HG03103 (cell line): ENCODE results near the gene DCLRE1C.
"Not testable (repeated sequence)": the region's sequence is repeated elsewhere in the genome, so short reads cannot be mapped to it uniquely, and the experiment has no call there.

Experiments used
- ATAC-seq: cut with Tn5 transposase; IDR thresholded peaks from one replicate; pipeline ENCODE4 v1.9.1; 2021; ENCODE audit warnings: low read depth; ENCODE audit not compliant: unreplicated experiment

DCLRE1C gene

GRCh38 chr10:14947268-14947667, 6.6 kb downstream of the DCLRE1C start:
- no peak for ATAC-seq

GRCh38 chr10:14945108-14945507, 8.8 kb downstream of the DCLRE1C start:
- no peak for ATAC-seq

- ATAC-seq, result not testable (repeated sequence)
Measured at GRCh38 chr10:14942950-14943338, 11.0 kb downstream of the DCLRE1C start.

GRCh38 chr10:14942147-14942949, 11.5 kb downstream of the DCLRE1C start:
- peak; percentile 93 for ATAC-seq

GRCh38 chr10:14938971-14939370, 14.9 kb downstream of the DCLRE1C start:
- not testable (repeated sequence) for ATAC-seq

GRCh38 chr10:14936584-14936983, 17.3 kb downstream of the DCLRE1C start:
- ATAC-seq, result no peak

- ATAC-seq, result no peak
Measured at GRCh38 chr10:14930610-14931009, 23.3 kb downstream of the DCLRE1C start.

- peak; percentile 95 for ATAC-seq
Measured at GRCh38 chr10:14926722-14927416, 27.0 kb downstream of the DCLRE1C start.

GRCh38 chr10:14926061-14926470, 27.8 kb downstream of the DCLRE1C start:
- no peak for ATAC-seq

- no peak for ATAC-seq
Measured at GRCh38 chr10:14925268-14925667, 28.6 kb downstream of the DCLRE1C start.

- no peak for ATAC-seq
Measured at GRCh38 chr10:14924013-14924412, 29.9 kb downstream of the DCLRE1C start.

GRCh38 chr10:14918964-14919363, 34.9 kb downstream of the DCLRE1C start:
- no peak for ATAC-seq

- ATAC-seq, result no peak
Measured at GRCh38 chr10:14917827-14918226, 36.1 kb downstream of the DCLRE1C start.

GRCh38 chr10:14916600-14916999, 37.3 kb downstream of the DCLRE1C start:
- no peak for ATAC-seq

- no peak for ATAC-seq
Measured at GRCh38 chr10:14911801-14912200, 42.1 kb downstream of the DCLRE1C start.

- no peak for ATAC-seq
Measured at GRCh38 chr10:14910953-14911352, 42.9 kb downstream of the DCLRE1C start.

GRCh38 chr10:14909101-14909500, 44.8 kb downstream of the DCLRE1C start:
- no peak for ATAC-seq

GRCh38 chr10:14907591-14907990, 46.3 kb downstream of the DCLRE1C start:
- not testable (repeated sequence) for ATAC-seq

GRCh38 chr10:14906765-14907164, 47.1 kb downstream of the DCLRE1C start:
- no peak for ATAC-seq

- ATAC-seq, result no peak
Measured at GRCh38 chr10:14905890-14906289, 48.0 kb downstream of the DCLRE1C start.

GRCh38 chr10:14904864-14905263, 49.0 kb downstream of the DCLRE1C start:
- no peak for ATAC-seq

- no peak for ATAC-seq
Measured at GRCh38 chr10:14904316-14904732, 49.6 kb downstream of the DCLRE1C start.
